Neural cell (in vitro differentiated cells): ENCODE data around the gene HBEGF. TPM values are rescaled to one million over a fixed set of nuclear protein-coding genes. Genes with fewer than 3 reads are reported as not detected.

Experiments
- H2AFZ ChIP-seq: fragments of 200-600, 300-800 bp; sonication (generic), shearing (Covaris generic); 2 replicates; pipeline ENCODE4 v1.6.0; 2014; ENCODE audit warnings: low read depth, mild to moderate bottlenecking, antibody characterized with exemption, low read length, moderate library complexity
- H3F3A ChIP-seq: fragments of 200-600 bp; shearing (Covaris generic); 2 replicates; pipeline ENCODE4 v1.6.1; 2016; ENCODE audit warnings: mild to moderate bottlenecking, moderate library complexity, mixed read lengths, antibody characterized with exemption, low read length; ENCODE audit not compliant: insufficient read depth, poor library complexity, severe bottlenecking
- H3K27ac ChIP-seq: fragments of 200-600, 300-800 bp; sonication (generic), shearing (Covaris generic); 2 replicates; pipeline ENCODE4 v1.5.1; 2014; ENCODE audit warnings: mild to moderate bottlenecking, low read length, moderate library complexity
- H3K27me3 ChIP-seq: fragments of 300-800, 200-600 bp; sonication (generic), shearing (Covaris generic); 2 replicates; pipeline ENCODE4 v1.6.0; 2014; ENCODE audit warnings: mild to moderate bottlenecking, low read depth, low read length, moderate library complexity; ENCODE audit not compliant: insufficient read depth
- H3K36me3 ChIP-seq: fragments of 300-800, 200-600 bp; sonication (generic), shearing (Covaris generic); 2 replicates; pipeline ENCODE4 v1.5.1; 2014; ENCODE audit warnings: mild to moderate bottlenecking, antibody characterized with exemption, low read length, moderate library complexity; ENCODE audit not compliant: insufficient read depth
- H3K4me2 ChIP-seq: fragments of 300-800, 200-600 bp; sonication (generic), shearing (Covaris generic); 2 replicates; pipeline ENCODE4 v1.6.0; 2014; ENCODE audit warnings: mild to moderate bottlenecking, low read length
- H3K4me3 ChIP-seq: fragments of 300-800, 200-600 bp; sonication (generic), shearing (Covaris generic); 2 replicates; pipeline ENCODE4 v1.5.1; 2014; ENCODE audit warnings: mild to moderate bottlenecking, low read length, moderate library complexity
- H3K79me2 ChIP-seq: fragments of 200-600 bp; shearing (Covaris generic); replicated peaks from 2 replicates; pipeline ENCODE4 v1.6.0; 2014; ENCODE audit warnings: mild to moderate bottlenecking, low read length, moderate library complexity; ENCODE audit not compliant: insufficient read depth
- H3K9ac ChIP-seq: fragments of 300-800, 200-600 bp; sonication (generic), shearing (Covaris generic); 2 replicates; pipeline ENCODE4 v1.6.1; 2016; ENCODE audit warnings: mild to moderate bottlenecking, low read length, mixed read lengths
- H3K9me2 ChIP-seq: fragments of 200-600 bp; shearing (Covaris generic); 2 replicates; pipeline ENCODE4 v1.6.1; 2016; ENCODE audit warnings: mild to moderate bottlenecking, low read length, mixed read lengths; ENCODE audit not compliant: insufficient read depth
- H3K9me3 ChIP-seq: fragments of 200-600, 300-800 bp; sonication (generic), shearing (Covaris generic); 2 replicates; pipeline ENCODE4 v1.6.1; 2016; ENCODE audit warnings: mild to moderate bottlenecking, mixed run types, low read length, moderate library complexity, mixed read lengths
- H4K20me1 ChIP-seq: fragments of 200-600 bp; shearing (Covaris generic); 2 replicates; pipeline ENCODE4 v1.6.1; 2016; ENCODE audit warnings: mild to moderate bottlenecking, mixed run types; ENCODE audit not compliant: insufficient read depth
- EP300 ChIP-seq: fragments of 450-650 bp; conservative IDR thresholded peaks from 2 replicates; pipeline ENCODE4 v1.6.1; 2014; ENCODE audit warnings: antibody characterized with exemption, mild to moderate bottlenecking, moderate library complexity; ENCODE audit not compliant: poor library complexity, severe bottlenecking
- EZH2 ChIP-seq: fragments of 200-600, 300-800 bp; shearing (Covaris generic), sonication (generic); IDR thresholded peaks from 2 replicates; pipeline ENCODE4 v1.6.1; 2014; ENCODE audit warnings: antibody characterized with exemption, low read length, borderline replicate concordance, mild to moderate bottlenecking; ENCODE audit not compliant: insufficient read depth, poor library complexity, severe bottlenecking
- MXI1 ChIP-seq: fragments of 450-650 bp; conservative IDR thresholded peaks from 2 replicates; pipeline ENCODE4 v1.6.1; 2014; ENCODE audit warnings: antibody characterized with exemption, mild to moderate bottlenecking; ENCODE audit not compliant: poor library complexity, severe bottlenecking
- POLR2AphosphoS5 ChIP-seq: IDR thresholded peaks from 2 replicates; pipeline ENCODE4 v1.6.1; 2012
- RAD21 ChIP-seq: fragments of 450-650 bp; conservative IDR thresholded peaks from 2 replicates; pipeline ENCODE4 v1.6.1; 2014; ENCODE audit warnings: antibody characterized with exemption, mild to moderate bottlenecking, moderate library complexity
- REST ChIP-seq: IDR thresholded peaks from 2 replicates; pipeline ENCODE4 v1.6.1; 2012; ENCODE audit warnings: borderline replicate concordance
- SMC3 ChIP-seq: fragments of 450-650 bp; conservative IDR thresholded peaks from 2 replicates; pipeline ENCODE4 v1.6.1; 2014; ENCODE audit warnings: antibody characterized with exemption, mild to moderate bottlenecking, moderate library complexity; ENCODE audit not compliant: poor library complexity
- TAF1 ChIP-seq: IDR thresholded peaks from 2 replicates; pipeline ENCODE4 v1.6.1; 2012; ENCODE audit warnings: low read depth
- polyA plus RNA-seq: library from polyadenylated mRNA; depleted of rRNA; stranded (reverse); fragments of >200 nt; gene quantifications from 2 replicates; pipeline ENCODE4 v1.2.3, GENCODE V29; 2014
- TF ChIP-seq, protein P1 (sequence below): fragments of 450-650 bp; IDR thresholded peaks from 2 replicates; pipeline ENCODE4 v1.5.1; 2014; ENCODE audit warnings: antibody characterized with exemption, mild to moderate bottlenecking, moderate library complexity; ENCODE audit not compliant: poor library complexity, severe bottlenecking

HBEGF gene
- polyA plus RNA-seq, 1 donor from 2014 or later: 9.8 TPM

DNA sequence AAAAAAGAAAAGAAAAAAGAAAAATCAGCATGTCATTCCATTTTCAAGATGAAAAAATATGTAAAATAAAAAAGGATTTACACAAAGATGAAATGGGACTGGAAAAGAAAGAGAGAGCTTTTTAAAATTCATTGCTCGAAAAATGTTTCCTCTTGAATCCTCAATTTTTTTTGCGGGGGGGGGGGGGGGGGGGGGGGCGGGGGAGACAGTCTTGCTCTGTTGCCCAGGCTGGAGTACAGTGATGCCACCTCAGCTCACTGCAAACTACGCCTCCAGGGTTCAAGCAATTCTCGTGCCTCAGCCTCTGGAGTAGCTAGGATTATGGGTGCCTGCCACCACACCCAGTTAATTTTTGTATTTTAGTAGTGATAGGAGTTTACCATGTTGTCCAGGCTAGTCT lies 60.0 kb downstream of the HBEGF start:
- Histone ChIP-seq H3K4me2 (no peak overlapping the region), H3K9me3 (no peaks in the 10 kb centered on the region), H3F3A (no peaks in the 10 kb centered on the region), H3K36me3 (no peaks in the 10 kb centered on the region), H3K27ac (no peak overlapping the region), H3K9ac (no peak overlapping the region), H3K27me3 (no peaks in the 10 kb centered on the region), H4K20me1 (no peaks in the 10 kb centered on the region), H2AFZ (no peak overlapping the region), H3K79me2 (peaks cover 43% of the 10 kb centered on the region), H3K4me3 (no peak overlapping the region), H3K9me2 (no peaks in the 10 kb centered on the region)
- no peak for TF ChIP-seq POLR2AphosphoS5
- no peak for TF ChIP-seq EP300
- no peak for TF ChIP-seq SMC3
- TF ChIP-seq EZH2: no peak
- TF ChIP-seq, protein P1, sequence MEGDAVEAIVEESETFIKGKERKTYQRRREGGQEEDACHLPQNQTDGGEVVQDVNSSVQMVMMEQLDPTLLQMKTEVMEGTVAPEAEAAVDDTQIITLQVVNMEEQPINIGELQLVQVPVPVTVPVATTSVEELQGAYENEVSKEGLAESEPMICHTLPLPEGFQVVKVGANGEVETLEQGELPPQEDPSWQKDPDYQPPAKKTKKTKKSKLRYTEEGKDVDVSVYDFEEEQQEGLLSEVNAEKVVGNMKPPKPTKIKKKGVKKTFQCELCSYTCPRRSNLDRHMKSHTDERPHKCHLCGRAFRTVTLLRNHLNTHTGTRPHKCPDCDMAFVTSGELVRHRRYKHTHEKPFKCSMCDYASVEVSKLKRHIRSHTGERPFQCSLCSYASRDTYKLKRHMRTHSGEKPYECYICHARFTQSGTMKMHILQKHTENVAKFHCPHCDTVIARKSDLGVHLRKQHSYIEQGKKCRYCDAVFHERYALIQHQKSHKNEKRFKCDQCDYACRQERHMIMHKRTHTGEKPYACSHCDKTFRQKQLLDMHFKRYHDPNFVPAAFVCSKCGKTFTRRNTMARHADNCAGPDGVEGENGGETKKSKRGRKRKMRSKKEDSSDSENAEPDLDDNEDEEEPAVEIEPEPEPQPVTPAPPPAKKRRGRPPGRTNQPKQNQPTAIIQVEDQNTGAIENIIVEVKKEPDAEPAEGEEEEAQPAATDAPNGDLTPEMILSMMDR: no peak
- no peak for TF ChIP-seq REST
- no peak for TF ChIP-seq RAD21

- H3K4me2 ChIP-seq: no peak overlapping the region
- H3K27me3 ChIP-seq: no peaks in the 10 kb centered on the region
- H3F3A ChIP-seq: no peaks in the 10 kb centered on the region
- no peak overlapping the region for H2AFZ ChIP-seq
- peaks cover 22% of the 10 kb centered on the region for H3K79me2 ChIP-seq
- no peak overlapping the region for H3K27ac ChIP-seq
- H3K36me3 ChIP-seq: no peaks in the 10 kb centered on the region
- H3K9me2 ChIP-seq: no peaks in the 10 kb centered on the region
- no peaks in the 10 kb centered on the region for H3K9me3 ChIP-seq
- H4K20me1 ChIP-seq: no peaks in the 10 kb centered on the region
- TF ChIP-seq, protein P1: no peak
- TF ChIP-seq TAF1: no peak
- no peak for TF ChIP-seq REST
- no peak for TF ChIP-seq SMC3
- no peak for TF ChIP-seq EZH2
- no peak for TF ChIP-seq POLR2AphosphoS5
- no peak for TF ChIP-seq MXI1
- TF ChIP-seq EP300: no peak
- no peak for TF ChIP-seq RAD21
- no peak overlapping the region for H3K9ac ChIP-seq
- no peak overlapping the region for H3K4me3 ChIP-seq
Observed at GRCh38 chr5:140284013-140284412, 62.4 kb downstream of the HBEGF start.
